Measurements from ENCODE around the gene GOLGA8B.

- no peak for TF ChIP-seq POLR2A (IDR thresholded peaks at IDR 0.05; ENCODE audit: low read length)
- no peak for TF ChIP-seq GATA1 (IDR thresholded peaks at IDR 0.05; ENCODE audit: low read depth, low read length)
Measured at GRCh38 chr15:34618073-34618472, 34.6 kb upstream of the GOLGA8B start.

Data from erythroblast (primary cell).